ENCODE results near the gene UNG. TPM values are rescaled to one million over a fixed set of nuclear protein-coding genes. Genes with fewer than 3 reads are reported as not detected.

Gene UNG
- total RNA-seq, 2 donors from 2014 or later, result 39.6 to 59.3 TPM

- Histone ChIP-seq H3K36me3 (no peaks in the 10 kb centered on the region), H3K4me1 (replicated peaks) (no peaks in the 10 kb centered on the region), H3K4me3 (no peak overlapping the region), H3K27ac (no peak overlapping the region), H3K9me3 (no peaks in the 10 kb centered on the region), H3K27me3 (replicated peaks; ENCODE audit: insufficient read depth) (no peaks in the 10 kb centered on the region)
- intact Hi-C loops (cut with DNase I), result no loop called here
- no peak for DNase-seq (ENCODE audit: low spot score)
- 93% methylated on average over 6 of the region's 6 CpGs for WGBS
- TF ChIP-seq POLR2AphosphoS5 (IDR thresholded peaks at IDR 0.05), result no peak
- no peak for TF ChIP-seq CTCF (IDR thresholded peaks at IDR 0.05)
- TF ChIP-seq POLR2A (IDR thresholded peaks at IDR 0.05), result no peak
These were observed 38.6 kb upstream of the UNG start for GRCh38 chr12:109058773-109059172.

GRCh38 chr12:109064143-109064542, 33.3 kb upstream of the UNG start:
- H3K27me3 ChIP-seq (replicated peaks; ENCODE audit: insufficient read depth), result no peaks in the 10 kb centered on the region
- H3K9me3 ChIP-seq, result no peaks in the 10 kb centered on the region
- H3K27ac ChIP-seq, result no peak overlapping the region
- no peak overlapping the region for H3K4me3 ChIP-seq
- H3K4me1 ChIP-seq (replicated peaks), result no peaks in the 10 kb centered on the region
- 98% methylated on average over 3 of the region's 3 CpGs for WGBS
- no peak for TF ChIP-seq POLR2A (IDR thresholded peaks at IDR 0.05)
- TF ChIP-seq POLR2AphosphoS5 (IDR thresholded peaks at IDR 0.05), result no peak
- DNase-seq (ENCODE audit: low spot score), result no peak
- intact Hi-C loops (cut with DNase I), result no loop called here
- peaks cover 0 to 2% of the 10 kb centered on the region in 2 donors for H3K36me3 ChIP-seq

GRCh38 chr12:109065154-109065852, 32.1 kb upstream of the UNG start:
- Histone ChIP-seq H3K36me3 (peaks cover 0 to 7% of the 10 kb centered on the region in 2 donors), H3K4me1 (replicated peaks) (no peaks in the 10 kb centered on the region)
- WGBS, result 85% methylated on average over 5 of the region's 5 CpGs

GRCh38 chr12:109065853-109066193, 31.6 kb upstream of the UNG start:
- H3K4me3 ChIP-seq, result no peak overlapping the region
- H3K36me3 ChIP-seq, result peaks cover 0 to 7% of the 10 kb centered on the region in 2 donors
- no peaks in the 10 kb centered on the region for H3K27me3 ChIP-seq (replicated peaks; ENCODE audit: insufficient read depth)
- 69% methylated on average over 1 of the region's 1 CpG for WGBS
- DNase-seq (ENCODE audit: low spot score), result no peak
- H3K27ac ChIP-seq, result no peak overlapping the region
- TF ChIP-seq POLR2A (IDR thresholded peaks at IDR 0.05), result no peak
- TF ChIP-seq CTCF (IDR thresholded peaks at IDR 0.05), result no peak
- TF ChIP-seq POLR2AphosphoS5 (IDR thresholded peaks at IDR 0.05), result no peak
- H3K9me3 ChIP-seq, result no peaks in the 10 kb centered on the region
- intact Hi-C loops (cut with DNase I), result no loop called here
- no peaks in the 10 kb centered on the region for H3K4me1 ChIP-seq (replicated peaks)

More at GRCh38 chr12:109065154-109065852, 32.1 kb upstream of the UNG start:
- no peaks in the 10 kb centered on the region for H3K9me3 ChIP-seq
- no peak overlapping the region for H3K27ac ChIP-seq
- DNase-seq (ENCODE audit: low spot score), result no peak
- H3K4me3 ChIP-seq, result no peak overlapping the region
- no peak for TF ChIP-seq POLR2A (IDR thresholded peaks at IDR 0.05)
- no peak for TF ChIP-seq CTCF (IDR thresholded peaks at IDR 0.05)
- TF ChIP-seq POLR2AphosphoS5 (IDR thresholded peaks at IDR 0.05), result no peak
- no peaks in the 10 kb centered on the region for H3K27me3 ChIP-seq (replicated peaks; ENCODE audit: insufficient read depth)
- intact Hi-C loops (cut with DNase I), result no loop called here

GRCh38 chr12:109069307-109070271, 27.8 kb upstream of the UNG start:
- no peak for DNase-seq (ENCODE audit: low spot score)
- WGBS, result 55% methylated on average over 17 of the region's 17 CpGs
- intact Hi-C loops (cut with DNase I), result no loop called here
- TF ChIP-seq POLR2AphosphoS5 (IDR thresholded peaks at IDR 0.05) (no peak), CTCF (IDR thresholded peaks at IDR 0.05) (no peak), POLR2A (IDR thresholded peaks at IDR 0.05) (no peak)
- no peaks in the 10 kb centered on the region for H3K9me3 ChIP-seq
- H3K4me3 ChIP-seq, result no peak overlapping the region
- H3K36me3 ChIP-seq, result peaks cover 2 to 11% of the 10 kb centered on the region in 2 donors
- no peak overlapping the region for H3K27ac ChIP-seq
- H3K27me3 ChIP-seq (replicated peaks; ENCODE audit: insufficient read depth), result no peaks in the 10 kb centered on the region
- H3K4me1 ChIP-seq (replicated peaks), result no peaks in the 10 kb centered on the region
